Panc1 (cell line): ENCODE results near the gene MLKL.

Source experiments
- CTCF ChIP-seq: fragments of 450-650 bp; IDR thresholded peaks from 2 replicates; pipeline ENCODE4 v1.5.1; 2017; ENCODE audit warnings: mild to moderate bottlenecking
- TF ChIP-seq, protein P1 (sequence below), 2 experiments: IDR thresholded peaks; 2 replicates each; pipeline ENCODE4 v1.6.1; 2011 to 2012; ENCODE audit warnings: low read depth in 2 of 2, control low read depth in 1 of 2, low read length in 1 of 2, mild to moderate bottlenecking in 1 of 2, moderate library complexity in 1 of 2; ENCODE audit not compliant: insufficient read depth in 1 of 2

DNA sequence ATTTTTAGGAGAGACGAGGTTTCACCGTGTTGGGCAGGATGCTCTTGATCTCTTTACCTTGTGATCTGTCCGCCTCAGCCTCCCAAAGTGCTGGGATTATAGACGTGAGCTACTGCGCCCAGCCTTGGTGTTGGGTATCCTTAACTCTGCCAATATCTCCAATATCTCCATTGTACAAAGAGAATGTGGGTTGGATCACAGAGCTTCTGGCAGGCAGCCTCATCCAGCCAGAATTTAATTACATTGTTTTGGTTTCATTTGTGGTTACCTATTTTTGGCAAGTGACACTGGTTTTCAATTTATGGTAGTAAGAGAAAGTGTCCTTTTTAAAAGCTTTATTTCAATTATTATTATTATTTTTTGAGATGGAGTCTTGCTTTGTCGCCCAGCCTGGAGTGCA, 20.0 kb downstream of the MLKL start:
- no peak for TF ChIP-seq CTCF
- TF ChIP-seq, protein P1, sequence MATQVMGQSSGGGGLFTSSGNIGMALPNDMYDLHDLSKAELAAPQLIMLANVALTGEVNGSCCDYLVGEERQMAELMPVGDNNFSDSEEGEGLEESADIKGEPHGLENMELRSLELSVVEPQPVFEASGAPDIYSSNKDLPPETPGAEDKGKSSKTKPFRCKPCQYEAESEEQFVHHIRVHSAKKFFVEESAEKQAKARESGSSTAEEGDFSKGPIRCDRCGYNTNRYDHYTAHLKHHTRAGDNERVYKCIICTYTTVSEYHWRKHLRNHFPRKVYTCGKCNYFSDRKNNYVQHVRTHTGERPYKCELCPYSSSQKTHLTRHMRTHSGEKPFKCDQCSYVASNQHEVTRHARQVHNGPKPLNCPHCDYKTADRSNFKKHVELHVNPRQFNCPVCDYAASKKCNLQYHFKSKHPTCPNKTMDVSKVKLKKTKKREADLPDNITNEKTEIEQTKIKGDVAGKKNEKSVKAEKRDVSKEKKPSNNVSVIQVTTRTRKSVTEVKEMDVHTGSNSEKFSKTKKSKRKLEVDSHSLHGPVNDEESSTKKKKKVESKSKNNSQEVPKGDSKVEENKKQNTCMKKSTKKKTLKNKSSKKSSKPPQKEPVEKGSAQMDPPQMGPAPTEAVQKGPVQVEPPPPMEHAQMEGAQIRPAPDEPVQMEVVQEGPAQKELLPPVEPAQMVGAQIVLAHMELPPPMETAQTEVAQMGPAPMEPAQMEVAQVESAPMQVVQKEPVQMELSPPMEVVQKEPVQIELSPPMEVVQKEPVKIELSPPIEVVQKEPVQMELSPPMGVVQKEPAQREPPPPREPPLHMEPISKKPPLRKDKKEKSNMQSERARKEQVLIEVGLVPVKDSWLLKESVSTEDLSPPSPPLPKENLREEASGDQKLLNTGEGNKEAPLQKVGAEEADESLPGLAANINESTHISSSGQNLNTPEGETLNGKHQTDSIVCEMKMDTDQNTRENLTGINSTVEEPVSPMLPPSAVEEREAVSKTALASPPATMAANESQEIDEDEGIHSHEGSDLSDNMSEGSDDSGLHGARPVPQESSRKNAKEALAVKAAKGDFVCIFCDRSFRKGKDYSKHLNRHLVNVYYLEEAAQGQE (IDR thresholded peaks at IDR 0.05; ENCODE audit: insufficient read depth in 1 of 2, low read depth in 2 of 2, low read length in 1 of 2), result no peak
